ENCODE data around the gene ADSL.

DNA sequence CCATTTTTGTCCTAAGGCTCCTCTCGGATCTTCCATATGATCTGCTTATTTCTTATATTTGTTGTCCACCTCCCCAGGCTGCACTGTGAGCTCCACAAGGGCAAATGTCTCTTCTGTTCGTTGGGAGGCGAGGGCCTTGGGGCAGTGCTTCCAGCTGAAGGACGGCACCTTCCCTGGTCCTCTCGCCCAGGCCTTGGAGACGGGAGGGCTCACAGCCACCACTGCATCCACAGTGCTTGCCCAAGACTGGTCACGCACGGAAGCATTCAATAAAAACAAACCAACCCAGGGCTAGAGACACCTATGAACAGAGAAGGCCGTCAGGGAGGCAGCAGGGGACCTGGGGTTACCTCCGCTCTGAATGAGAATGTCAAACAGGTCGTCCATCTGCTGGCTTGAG, 70.3 kb downstream of the ADSL start:
- TF ChIP-seq, protein P1, sequence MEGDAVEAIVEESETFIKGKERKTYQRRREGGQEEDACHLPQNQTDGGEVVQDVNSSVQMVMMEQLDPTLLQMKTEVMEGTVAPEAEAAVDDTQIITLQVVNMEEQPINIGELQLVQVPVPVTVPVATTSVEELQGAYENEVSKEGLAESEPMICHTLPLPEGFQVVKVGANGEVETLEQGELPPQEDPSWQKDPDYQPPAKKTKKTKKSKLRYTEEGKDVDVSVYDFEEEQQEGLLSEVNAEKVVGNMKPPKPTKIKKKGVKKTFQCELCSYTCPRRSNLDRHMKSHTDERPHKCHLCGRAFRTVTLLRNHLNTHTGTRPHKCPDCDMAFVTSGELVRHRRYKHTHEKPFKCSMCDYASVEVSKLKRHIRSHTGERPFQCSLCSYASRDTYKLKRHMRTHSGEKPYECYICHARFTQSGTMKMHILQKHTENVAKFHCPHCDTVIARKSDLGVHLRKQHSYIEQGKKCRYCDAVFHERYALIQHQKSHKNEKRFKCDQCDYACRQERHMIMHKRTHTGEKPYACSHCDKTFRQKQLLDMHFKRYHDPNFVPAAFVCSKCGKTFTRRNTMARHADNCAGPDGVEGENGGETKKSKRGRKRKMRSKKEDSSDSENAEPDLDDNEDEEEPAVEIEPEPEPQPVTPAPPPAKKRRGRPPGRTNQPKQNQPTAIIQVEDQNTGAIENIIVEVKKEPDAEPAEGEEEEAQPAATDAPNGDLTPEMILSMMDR (IDR thresholded peaks at IDR 0.05), result no peak
- no peak for TF ChIP-seq POLR2A (IDR thresholded peaks at IDR 0.05)
